ENCODE results near the gene SYNDIG1.

The SYNDIG1 gene

DNA sequence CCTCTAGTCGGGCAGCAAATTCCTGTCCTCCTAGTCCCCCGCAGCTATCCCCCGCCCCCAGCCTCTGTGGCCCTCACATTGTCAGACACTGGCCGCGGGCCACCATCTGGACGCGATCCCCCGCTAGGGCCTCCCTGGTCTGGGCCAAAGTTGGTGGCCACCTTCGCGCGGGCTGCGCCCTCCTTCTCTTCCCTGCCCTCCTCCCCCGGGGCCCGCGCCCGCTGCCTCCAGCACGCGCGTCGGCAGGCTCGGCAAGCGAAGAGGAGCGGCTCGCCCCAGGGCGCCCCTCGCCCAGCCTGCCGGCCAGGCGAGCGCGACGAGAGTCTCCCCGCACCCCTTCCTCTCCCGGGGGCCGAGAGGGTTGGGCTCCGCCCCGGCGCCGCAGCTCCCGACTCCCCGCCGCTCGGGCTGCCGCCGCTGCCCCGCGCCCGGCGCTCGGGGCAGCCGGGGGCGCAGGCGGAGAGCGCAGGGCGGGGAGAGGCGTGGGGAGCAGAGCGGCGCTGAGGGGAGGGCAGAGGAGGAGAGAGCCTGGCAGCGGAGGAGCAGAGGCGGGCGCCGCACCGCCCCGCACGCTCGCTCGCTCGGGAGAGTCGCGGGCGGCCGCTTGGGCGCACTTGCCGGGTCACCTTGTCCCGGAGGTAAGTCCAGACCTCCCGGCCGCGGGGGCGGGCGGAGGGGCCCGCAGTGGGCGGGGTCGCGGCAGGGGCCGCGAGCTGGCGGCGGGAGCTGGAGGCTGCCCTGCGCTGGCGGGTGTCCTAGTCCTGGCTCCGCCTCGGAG, at the start of gene SYNDIG1:
TSS of gene SYNDIG1 (plus strand) at position 514 of the 778 bp plus-strand sequence. CDS start 73,469 bp downstream, outside the sequence.
- no peak for DNase-seq

DNA sequence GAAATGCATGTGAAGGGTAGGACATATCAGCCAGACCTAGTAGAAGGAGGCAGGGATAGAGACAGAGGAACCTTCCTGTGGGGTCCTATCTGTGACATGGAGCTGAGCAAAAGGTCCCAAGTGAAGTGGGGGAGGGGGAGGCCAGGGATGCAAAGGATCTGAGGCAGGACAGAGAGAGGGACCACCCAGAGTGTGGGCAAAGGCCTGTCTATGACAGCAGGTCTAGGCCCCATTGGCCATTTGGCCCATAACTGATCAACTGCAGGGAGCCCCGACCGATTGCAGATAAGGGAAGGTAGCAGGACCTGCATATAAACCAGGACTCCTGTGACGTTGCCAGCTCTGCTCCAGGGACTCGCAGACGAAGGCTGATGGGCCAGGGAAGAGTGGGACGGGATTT, 49.6 kb upstream of the SYNDIG1 start:
- DNase-seq, result no peak

DNA sequence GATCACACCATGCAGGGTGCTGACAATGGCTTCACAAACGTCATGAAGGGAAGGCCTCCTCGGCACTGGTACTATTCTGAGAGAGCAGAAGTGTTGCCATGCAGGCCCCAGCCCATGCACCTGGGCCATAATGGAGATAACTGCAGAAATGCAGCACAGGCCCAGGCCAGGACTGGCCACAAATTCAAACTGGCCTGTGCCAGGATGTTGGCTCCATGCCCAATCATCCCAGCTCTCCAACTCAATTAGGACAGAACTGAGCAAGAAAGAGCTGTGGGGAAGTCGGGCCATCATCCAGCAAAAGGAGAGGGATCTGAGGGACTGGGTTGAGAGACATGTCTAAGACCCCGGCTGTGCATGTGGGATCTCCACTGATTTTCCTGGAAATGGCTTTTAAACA, 48.9 kb upstream of the SYNDIG1 start:
- no peak for DNase-seq

DNA sequence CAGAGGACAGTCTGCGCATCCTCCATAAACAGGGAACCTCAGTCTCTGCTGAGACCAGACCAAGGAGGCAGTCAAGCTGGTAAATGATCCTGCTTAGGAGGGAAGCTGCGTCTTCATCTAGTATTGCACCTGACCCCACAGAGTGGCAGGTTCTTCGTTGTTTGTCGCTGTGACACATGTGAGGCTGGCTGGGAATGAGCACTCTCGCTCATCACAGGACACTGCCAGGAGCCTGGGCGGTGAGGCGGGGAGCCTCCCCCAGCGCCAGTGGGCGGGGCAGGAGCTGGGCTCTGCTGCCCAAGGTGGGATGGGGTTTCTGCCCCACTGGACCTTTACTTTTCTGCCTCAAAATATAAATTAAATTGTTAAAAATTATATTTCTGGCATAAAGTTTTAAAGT, 48.4 kb upstream of the SYNDIG1 start:
- no peak for DNase-seq

DNA sequence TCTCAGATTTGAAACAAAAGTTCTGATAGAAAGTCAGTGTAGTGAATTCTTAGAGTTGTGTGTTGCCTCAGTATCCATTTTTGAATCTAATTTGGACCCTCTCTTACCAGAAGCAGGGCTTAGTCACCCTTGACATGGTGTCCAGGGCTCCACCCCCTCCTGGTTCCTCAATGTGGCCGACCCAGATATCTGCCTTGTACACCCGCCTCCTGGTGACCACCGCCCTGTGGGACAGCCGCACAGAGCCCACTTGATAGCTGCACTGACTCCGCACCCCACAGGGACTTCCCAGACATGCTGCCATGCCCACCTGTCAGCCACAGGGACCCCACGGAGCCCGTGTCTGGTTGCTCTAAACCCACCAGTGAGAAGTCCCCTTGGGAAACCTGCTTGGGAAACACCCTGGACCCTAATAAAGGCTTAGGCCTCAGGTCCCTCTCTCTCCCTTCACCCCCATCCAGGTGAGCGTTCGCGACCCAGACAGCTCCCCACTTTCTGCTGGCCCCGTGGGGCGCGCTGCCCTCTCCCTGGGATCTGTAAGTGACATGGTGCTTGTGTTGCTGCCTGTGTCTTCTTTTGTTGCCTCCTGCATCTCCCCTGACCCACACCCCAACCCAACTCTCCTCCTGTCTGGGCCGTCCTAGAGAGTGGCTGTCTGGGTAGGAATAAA, 47.2 kb upstream of the SYNDIG1 start:
- no peak for DNase-seq

DNA sequence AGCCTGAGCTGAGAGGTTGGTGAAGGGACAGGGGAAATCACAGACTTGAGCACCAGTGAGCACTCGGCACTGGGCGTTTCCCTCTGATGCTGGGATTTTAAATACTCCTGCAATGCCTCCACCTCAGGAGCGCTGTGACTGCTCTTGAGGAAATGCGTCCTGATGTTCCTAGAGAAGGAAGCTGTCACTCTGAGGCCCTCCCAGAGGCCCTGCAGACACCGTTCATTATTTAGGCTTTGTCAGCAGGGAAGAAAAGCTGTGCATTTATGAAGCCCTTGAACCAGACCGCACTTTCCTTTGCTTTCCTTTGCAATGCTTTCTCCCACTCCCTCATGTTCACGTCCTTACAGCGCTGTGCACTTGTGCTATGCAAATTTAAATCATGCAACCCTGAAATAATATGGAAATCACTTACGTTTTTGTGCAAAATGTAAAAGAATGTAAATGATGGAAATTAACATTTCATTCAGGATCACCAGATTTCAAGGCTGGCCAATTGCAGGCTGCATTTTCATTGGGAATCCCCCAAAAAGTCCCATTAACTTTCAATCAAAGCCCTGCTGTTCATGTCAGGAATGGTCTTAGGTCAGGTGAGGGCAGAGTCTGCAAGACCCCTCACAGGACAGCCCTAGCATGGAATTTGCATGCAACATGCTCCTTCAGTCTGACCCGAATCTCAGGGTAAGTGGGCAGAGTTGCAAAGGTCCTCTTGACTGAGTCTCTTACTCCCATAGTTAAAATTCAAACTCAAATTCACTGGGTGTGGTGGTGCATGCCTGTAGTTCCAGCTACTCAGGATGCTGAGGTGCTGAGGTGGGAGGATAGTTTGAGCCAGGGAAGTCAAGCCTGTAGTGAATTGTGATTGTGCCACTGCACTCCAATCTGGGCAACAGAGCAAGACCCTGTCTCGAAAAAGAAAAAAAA, 45.8 kb upstream of the SYNDIG1 start:
- no peak for DNase-seq

DNA sequence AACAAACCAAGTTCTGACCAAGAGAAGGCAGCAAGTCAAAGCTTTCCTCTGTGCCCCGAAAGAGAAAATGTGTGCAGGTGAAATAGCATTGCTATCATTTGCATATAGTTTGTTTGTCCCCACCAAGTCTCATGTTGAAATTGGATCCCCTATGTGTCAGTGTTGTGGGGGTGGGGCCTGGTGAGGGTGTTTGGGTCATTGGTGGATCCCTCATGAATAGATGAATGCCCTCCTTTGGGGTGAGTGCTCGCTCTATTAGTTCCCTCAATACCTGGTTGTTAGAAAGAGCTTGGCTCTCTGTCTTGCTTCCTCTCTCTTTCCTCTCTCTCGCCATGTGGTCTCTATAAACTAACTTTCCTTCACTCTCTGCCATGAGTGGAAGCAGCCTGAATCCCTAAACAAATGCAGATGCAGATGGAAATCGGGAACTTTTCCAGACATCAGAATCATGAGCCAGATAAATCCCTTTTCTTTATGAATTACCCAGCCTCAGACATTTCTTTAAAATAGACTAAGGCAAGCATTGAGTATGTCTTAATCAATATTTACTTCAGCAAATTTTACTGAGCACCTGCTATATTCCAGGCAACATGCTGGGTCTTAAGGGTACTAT, 43.8 kb upstream of the SYNDIG1 start:
- no peak for DNase-seq

DNA sequence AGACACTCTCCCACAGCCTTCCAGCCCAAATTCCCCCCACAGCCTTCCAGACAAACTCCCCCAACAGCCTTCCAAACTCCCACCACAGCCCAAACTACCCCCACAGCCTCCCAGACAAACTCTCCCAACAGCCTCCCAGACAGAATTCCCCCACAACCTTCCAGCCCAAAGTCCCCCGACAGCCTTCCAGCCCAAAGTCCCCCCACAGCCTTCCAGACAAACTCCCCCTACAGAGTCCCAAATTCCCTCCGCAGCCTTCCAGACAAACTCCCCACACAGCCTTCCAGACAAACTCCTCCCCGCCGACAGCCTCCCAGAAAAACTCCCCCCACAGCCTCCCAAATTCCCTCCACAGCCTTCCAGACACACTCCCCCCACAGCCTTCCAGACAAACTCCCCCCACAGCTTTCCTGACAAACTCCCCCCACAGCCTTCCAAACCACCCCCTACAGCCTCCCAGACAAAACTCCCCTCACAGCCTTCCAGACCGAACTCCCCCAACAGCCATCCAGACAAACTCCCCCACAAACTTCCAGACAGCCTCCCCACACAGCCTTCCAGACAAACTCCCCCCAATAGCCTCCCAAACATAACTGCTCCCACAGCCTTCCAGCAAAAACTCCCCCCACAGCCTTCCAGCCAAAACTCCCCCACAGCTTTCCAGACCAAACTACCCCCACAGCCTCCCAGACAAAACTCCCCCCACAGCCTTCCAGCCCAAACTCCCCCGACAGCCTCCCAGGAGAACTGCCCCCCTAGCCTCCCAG, 38.0 kb upstream of the SYNDIG1 start:
- DNase-seq, result no peak

DNA sequence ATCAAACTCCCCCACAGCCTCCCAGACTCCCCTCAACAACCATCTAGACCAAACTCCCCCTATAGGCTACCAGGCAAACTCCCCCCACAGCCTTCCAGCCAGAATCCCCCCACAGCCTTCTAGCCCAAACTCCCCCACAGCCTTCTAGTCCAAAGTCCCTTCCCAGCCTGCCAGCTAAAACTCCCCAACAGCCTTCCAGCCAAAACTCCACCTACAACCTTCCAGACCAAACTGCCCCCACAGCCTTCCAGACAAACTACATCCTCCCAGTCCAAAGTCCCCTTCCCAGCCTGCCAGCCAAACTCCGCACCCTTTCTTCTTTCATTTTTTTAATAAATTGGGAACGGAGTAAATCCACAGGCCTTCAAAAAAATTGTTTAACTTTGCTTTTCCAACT, 37.4 kb upstream of the SYNDIG1 start:
- DNase-seq, result no peak

DNA sequence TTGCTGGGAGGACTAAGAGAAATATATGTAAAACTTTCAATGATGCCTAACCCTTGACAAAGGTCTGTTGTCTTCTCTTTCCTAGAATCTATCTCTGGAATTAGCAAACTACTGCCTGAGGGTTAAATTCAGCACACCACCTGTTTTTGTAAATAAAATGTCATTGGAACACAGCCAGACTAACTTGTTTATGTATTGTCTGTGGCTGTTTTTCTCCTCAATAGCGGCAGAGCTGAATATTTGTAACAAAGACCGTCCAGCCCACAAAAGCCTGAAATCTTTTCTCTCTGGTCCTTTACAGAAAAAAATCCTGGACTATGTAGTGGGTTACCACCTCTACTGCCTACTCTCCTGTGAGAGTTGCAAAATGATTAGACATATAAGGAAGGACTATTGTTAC, 33.3 kb upstream of the SYNDIG1 start:
- no peak for DNase-seq

DNA sequence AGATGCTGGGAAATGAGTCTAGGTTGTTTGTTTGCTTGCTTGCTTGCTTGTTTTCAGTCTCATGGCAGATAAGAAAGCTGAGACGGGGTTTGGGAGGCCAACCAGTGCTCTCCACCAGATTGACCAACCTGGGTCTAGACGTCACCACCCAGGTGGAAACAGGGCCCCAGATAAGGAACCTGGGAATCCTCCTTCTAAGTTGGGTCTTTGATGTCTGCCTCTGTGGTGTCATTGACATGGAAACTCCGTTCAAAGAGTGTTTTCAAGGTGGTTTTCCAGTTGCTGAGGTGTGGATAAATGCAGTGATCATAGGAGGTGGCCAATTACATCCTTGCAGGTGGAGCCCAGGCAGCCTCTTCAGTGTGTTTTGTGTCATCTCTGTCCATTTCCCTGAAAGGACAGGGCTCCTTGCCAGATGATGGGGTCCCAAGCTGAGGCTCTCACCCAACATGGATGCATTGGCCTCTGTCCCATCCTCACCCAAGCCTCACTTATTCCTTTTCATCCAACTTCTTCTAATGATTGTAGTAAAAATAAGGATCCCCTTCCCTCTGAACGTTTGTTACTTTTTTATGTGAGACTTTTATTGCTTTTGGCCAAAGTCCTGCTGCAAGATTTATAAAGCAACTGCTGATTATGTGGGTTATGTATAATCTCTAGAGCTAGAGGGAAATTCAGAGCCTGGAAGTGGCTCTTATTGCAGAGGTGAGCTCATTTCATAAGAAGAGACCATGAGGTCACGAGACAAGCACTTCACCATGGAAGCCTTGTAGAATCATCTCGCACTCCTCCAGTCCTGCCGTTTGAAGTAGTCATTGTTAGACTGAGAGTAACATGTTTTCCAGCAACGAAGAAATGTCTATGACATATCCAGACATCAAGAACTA, 32.0 kb upstream of the SYNDIG1 start:
- DNase-seq, result no peak

DNA sequence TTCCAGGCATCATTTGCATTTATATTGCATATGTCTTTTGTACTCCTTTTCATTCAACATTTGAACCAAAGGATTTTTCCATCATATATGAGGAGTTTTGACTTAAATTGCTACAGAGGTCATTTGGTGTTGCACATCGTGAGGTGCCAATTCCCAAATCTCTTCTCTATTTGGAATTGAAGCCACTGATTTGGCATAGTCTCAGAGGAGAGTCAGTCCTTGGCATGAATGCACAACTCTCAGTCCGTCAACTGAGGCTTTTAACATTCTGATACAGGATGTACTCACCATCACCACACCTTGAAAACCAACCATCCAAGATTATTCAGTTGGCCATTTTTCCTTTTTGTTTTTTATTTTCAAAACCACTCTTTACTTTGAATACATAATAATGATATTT, 31.1 kb upstream of the SYNDIG1 start:
- no peak for DNase-seq

DNA sequence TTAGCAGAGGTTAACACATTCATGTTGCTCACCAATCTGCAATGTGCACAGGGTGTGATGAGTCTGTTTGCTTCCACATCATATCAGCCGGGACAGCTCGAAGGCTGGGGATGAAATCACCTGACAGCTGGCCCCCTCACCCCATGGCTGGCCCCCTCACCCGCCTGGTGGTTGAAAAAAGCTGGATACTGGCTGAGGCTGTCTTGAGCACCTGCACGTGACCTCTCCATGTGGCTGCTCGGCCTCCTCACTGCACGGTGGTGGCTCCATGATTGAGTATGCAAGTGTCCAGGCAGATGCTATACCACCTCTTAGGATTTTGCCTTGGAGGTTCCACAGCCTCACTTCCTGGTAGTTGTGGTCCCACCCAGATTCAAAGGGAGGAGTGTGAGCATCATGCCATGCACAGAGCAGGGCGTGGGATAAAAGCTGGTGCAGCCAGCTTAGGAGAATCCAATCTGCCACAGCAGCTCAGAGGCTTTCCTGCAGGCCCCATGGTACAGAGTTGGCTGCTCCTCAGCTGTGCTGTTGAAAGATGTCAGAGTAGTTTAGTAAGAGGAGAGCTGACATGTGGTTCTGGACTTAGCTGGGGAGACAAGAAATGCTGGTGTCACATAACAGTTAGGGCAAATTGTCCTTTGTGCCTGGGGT, 29.6 kb upstream of the SYNDIG1 start:
- no peak for DNase-seq

DNA sequence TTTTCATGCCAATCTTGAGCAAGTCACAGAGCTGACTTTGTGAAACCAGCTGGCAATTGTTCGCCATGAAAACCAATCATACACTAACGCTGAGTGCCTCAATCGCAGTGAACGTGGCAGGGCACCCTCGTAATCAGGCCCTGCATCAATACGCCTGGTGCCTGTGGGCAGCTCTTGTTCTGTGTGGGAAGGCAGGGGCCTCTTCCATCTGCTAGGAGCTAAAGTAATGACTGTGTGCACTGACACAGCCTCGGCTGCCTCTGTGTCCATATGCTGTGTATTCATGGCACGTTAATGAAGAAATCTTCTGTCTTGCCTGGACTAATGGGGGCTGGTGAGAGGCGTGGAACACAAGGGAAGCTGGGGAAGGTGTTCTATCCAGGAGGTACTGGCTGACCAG, 27.8 kb upstream of the SYNDIG1 start:
- DNase-seq, result no peak

DNA sequence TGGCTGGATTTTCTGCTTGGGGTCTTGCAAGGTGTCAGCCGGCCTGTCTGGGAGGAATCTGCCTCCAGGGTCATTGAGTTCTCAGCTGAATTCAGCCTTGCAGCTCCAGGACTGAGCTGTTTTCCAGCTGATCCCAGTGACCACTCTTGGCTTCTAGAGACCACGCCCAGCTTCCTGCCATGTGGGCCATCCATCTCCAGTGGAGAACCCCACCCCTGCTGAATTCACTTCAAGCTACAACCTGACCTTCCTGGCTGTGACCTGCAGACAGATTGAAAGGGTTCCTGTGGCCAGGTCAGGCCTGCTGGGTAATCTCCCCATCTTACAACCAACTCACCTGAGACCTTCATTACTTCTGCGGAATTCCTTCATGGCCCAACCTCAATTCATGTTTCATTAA, 26.5 kb upstream of the SYNDIG1 start:
- no peak for DNase-seq

DNA sequence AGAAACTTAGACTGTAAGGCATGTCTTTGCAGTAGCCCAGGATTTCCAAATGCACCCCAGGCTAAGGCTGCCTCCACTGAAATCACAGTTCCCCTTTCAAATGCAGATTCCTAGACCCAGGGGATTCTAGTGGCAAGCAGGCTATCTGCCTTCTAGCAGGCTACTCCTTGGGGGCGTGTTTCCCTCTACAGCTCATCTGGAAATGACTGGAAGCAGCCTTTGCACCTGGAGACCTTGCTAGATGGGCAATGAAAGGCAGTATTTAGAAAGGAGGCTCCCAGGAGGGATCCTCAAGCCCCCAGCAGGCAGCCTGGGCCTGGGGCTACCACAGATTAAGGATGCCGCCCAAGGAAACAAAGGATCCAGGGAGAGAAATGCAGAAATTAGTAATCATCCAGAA, 26.0 kb upstream of the SYNDIG1 start:
- no peak for DNase-seq

DNA sequence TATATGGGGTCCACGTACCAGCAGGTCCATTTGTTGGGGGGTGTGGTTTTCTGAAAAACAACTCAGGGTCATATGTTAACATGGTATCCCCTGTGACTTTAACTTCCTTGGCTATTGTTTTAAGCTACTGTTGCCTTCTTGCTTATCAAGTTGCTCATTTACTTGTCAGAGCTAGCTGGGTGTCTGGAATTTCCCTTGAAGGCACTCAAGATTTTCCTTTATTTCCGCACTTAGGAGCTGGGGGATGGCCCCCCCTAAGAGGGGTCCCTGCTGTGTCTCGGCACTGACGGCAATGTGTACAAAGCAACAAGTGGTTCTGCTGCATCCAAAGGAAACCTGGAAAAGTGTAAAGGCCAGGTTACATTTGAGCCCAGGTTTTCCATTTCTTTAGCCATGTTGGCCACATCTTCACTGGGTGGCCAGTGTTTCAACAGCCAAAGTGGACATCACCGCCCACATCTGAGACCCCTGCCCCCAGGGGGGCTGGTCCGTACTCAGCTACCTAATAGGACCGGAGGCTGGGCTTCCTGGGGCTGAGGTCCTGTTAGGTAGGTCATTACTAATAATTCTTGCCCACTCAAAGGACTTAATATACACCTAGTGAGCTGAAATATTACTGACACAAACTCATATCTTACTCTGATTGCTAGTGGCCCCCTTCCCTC, 24.8 kb upstream of the SYNDIG1 start:
- no peak for DNase-seq

DNA sequence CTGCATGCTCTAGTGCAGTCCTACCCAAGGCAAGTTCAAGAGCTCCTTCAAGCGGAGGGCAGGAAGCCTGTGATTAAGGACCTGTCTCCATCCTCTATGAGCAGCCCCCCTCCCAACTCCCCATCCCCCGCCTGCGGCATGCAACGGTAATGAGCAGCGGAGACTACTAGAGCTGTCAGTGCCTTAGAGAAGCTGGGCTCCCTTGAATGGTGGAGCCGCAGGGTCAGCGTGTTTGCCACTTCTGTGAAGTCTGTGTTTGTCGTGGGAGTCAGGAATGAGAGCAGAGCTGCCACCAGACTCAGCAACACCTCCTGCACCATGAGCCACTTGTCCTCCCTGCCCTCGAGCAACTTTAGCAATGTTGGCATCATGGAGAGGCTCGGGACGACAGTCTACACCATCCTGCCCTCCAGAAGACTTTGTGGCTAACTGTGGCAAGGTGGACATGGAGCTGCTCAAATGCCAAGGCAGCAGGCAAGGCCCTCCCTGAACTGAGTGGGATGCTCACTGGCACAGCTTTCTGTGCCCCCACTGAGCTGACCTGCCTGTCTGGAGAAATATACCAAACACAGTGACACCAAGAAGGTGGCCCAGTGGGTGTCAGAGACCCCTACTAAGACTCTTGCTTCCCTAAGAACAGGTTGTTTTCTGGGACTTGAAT, 23.8 kb upstream of the SYNDIG1 start:
- no peak for DNase-seq

DNA sequence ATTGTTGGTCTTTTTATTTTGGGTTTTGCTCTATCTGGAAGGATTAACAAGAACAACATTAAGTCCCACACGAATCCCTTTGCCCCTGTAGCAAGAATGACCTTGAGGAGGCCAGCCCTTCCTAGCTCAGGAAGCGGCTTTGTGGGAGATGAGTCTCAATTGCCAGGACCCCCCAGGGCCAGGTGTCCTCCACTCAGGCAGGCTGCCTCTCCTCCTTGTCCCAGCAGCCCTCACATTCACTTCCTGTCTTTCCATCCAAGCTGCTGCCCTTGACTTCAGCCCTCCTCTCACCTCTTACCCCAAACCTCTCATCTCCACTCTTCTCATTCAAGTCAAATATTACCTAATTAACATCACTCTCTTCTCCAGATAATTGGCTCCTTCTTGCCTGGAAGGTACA, 22.6 kb upstream of the SYNDIG1 start:
- no peak for DNase-seq

DNA sequence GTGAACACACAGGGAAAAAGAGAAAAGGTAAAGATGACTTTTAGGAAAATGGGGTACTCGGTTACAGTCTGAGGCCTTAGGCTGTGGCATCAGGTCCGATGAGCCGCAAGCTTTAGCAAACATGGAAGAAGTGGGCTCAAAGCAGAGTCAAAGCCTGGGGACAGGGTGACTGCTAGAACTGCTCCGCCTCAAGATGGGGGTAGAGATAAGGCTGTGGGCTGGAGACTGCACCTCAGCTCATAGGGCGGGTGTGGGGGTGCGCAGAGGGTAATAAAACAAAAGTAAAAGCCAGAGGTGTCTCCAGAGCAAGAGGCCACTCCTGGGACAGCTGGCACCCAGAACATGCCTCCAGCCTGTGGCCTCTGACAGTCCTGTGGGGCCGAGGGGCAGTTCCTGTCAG, 21.3 kb upstream of the SYNDIG1 start:
- no peak for DNase-seq

All from stimulated activated naive CD4-positive, alpha-beta T cell treated with Interleukin-2 at 50 U/mL for 16 hours (primary cell).